ENCODE measurements around the gene PNPLA8. TPM values are rescaled to one million over a fixed set of nuclear protein-coding genes. Genes with fewer than 3 reads are reported as not detected.

Gene PNPLA8
- total RNA-seq, 1 experiment from 2014 or later = 19.5 TPM

- Histone ChIP-seq H3K4me1 (ENCODE audit: insufficient read depth, low read length) (no peaks in the 10 kb centered on the region), H3K4me3 (ENCODE audit: low read length) (no peak overlapping the region), H3K9me3 (ENCODE audit: low read length) (no peaks in the 10 kb centered on the region), H3K36me3 (ENCODE audit: low read depth, low read length) (no peaks in the 10 kb centered on the region), H3K79me2 (ENCODE audit: low read length) (no peaks in the 10 kb centered on the region), H3K27ac (ENCODE audit: low read length) (no peak overlapping the region), H3K4me2 (ENCODE audit: low read length) (no peak overlapping the region), H3F3A (ENCODE audit: low read length, unreplicated experiment) (no peaks in the 10 kb centered on the region), H3K9me2 (replicated peaks; ENCODE audit: low read length) (no peaks in the 10 kb centered on the region), H3K27me3 (ENCODE audit: low read length) (peaks cover 75% of the 10 kb centered on the region), H4K20me1 (ENCODE audit: low read length) (no peaks in the 10 kb centered on the region), H3K9ac (ENCODE audit: low read length) (no peak overlapping the region), H2AFZ (ENCODE audit: low read length) (no peak overlapping the region)
- DNase-seq (no peak), ATAC-seq (no peak)
- BruUV-seq (replicated peaks) = no TSS peak
- no peak for TF ChIP-seq EZH2phosphoT487 (IDR thresholded peaks at IDR 0.05; ENCODE audit: borderline replicate concordance, low read length)
- TF ChIP-seq EZH2 (IDR thresholded peaks at IDR 0.05; ENCODE audit: low read length, unreplicated experiment) = no peak
- TF ChIP-seq CTCF (conservative IDR thresholded peaks at IDR 0.05; ENCODE audit: low read depth, low read length) = no peak
- CTCF ChIA-PET = no interaction called here
- POLR2A ChIA-PET (ENCODE audit: unreplicated experiment) = no interaction called here
- intact Hi-C loops (cut with micrococcal nuclease) = no loop called here
Observed at GRCh38 chr7:108421720-108422331, 104.1 kb downstream of the PNPLA8 start.

Other genes with a start within 250 kb of the PNPLA8 start
- gene NRCAM, start 69.7 kb downstream of the PNPLA8 start, total RNA-seq (2014; rRNA removed) = not detected in 2 replicates
- 8.1 and 11.8 TPM in 2 replicates for gene THAP5, start 43.6 kb upstream of the PNPLA8 start, total RNA-seq (2014; rRNA removed)
- gene DNAJB9, start 43.7 kb upstream of the PNPLA8 start, total RNA-seq (2014; rRNA removed) = 19.2 and 24.0 TPM in 2 replicates